Fibroblast of lung (primary cell): Measurements from ENCODE around the gene RPS19BP1. TPM values are rescaled to one million over a fixed set of nuclear protein-coding genes. Genes with fewer than 3 reads are reported as not detected.

Experiments used
- DNase-seq, 2 donors: peaks; one replicate each; pipeline versions ENCODE4 v3.0.0 to v3.0.0-alpha.2; 2010; ENCODE audit warnings: low read depth in 2 of 2
- H2AFZ ChIP-seq: 2 replicates; pipeline ENCODE4 v1.5.1; 2012; ENCODE audit warnings: low read length, control low read depth, inconsistent platforms
- H3K27ac ChIP-seq: 2 replicates; pipeline ENCODE4 v1.5.1; 2011; ENCODE audit warnings: low read length, control low read depth; ENCODE audit not compliant: insufficient read depth
- H3K27me3 ChIP-seq: 2 replicates; pipeline ENCODE4 v1.5.1; 2011; ENCODE audit warnings: mild to moderate bottlenecking, low read length; ENCODE audit not compliant: control insufficient read depth, insufficient read depth
- H3K36me3 ChIP-seq: 2 replicates; pipeline ENCODE4 v1.5.1; 2011; ENCODE audit warnings: low read length; ENCODE audit not compliant: control insufficient read depth, insufficient read depth
- H3K4me1 ChIP-seq: 2 replicates; pipeline ENCODE4 v1.5.1; 2011; ENCODE audit warnings: low read length; ENCODE audit not compliant: control insufficient read depth, insufficient read depth; ENCODE audit errors: extremely low read depth
- H3K4me2 ChIP-seq: 2 replicates; pipeline ENCODE4 v1.5.1; 2011; ENCODE audit warnings: low read length, control low read depth; ENCODE audit not compliant: insufficient read depth; ENCODE audit errors: extremely low read depth
- H3K4me3 ChIP-seq, 4 experiments: fragments of 200-600 bp in 1 of 4; sonication (generic) in 1 of 4; replicated peaks in 1 of 4; 2 replicates each; pipeline ENCODE4 v1.5.1; 2011 to 2016; ENCODE audit warnings: low read length in 4 of 4, low read depth in 3 of 4, mild to moderate bottlenecking in 3 of 4, control low read depth in 2 of 4, inconsistent platforms in 1 of 4, mixed read lengths in 1 of 4; ENCODE audit not compliant: insufficient read depth in 1 of 4; ENCODE audit errors: control extremely low read depth in 1 of 4
- H3K79me2 ChIP-seq: 2 replicates; pipeline ENCODE4 v1.5.1; 2012; ENCODE audit warnings: mild to moderate bottlenecking, low read length, inconsistent platforms; ENCODE audit not compliant: control insufficient read depth, insufficient read depth
- H3K9ac ChIP-seq: 2 replicates; pipeline ENCODE4 v1.5.1; 2011; ENCODE audit warnings: mild to moderate bottlenecking, low read length, control low read depth; ENCODE audit not compliant: insufficient read depth
- H3K9me3 ChIP-seq: 2 replicates; pipeline ENCODE4 v1.5.1; 2012; ENCODE audit warnings: low read depth, low read length; ENCODE audit not compliant: control insufficient read depth, insufficient read depth
- H4K20me1 ChIP-seq: 2 replicates; pipeline ENCODE4 v1.5.1; 2011; ENCODE audit warnings: low read length; ENCODE audit not compliant: control insufficient read depth, insufficient read depth; ENCODE audit errors: extremely low read depth
- EZH2 ChIP-seq: IDR thresholded peaks from 2 replicates; pipeline ENCODE4 v1.5.1; 2012; ENCODE audit warnings: low read length, control low read depth, mild to moderate bottlenecking; ENCODE audit errors: missing control alignments
- polyA plus RNA-seq, 2 donors: library from polyadenylated mRNA; depleted of rRNA in 1 of 2; stranded (reverse) in 1 of 2; unstranded in 1 of 2; fragments of >200 nt; gene quantifications; 2 replicates each; pipeline ENCODE4 v1.2.1, GENCODE V29; 2011 to 2012; ENCODE audit warnings: missing spikeins in 1 of 2
- total RNA-seq: library from RNA; depleted of rRNA; stranded (reverse); fragments of >200 nt; gene quantifications from 2 replicates; pipeline ENCODE4 v1.2.1, GENCODE V29; 2014
- TF ChIP-seq, protein P1 (sequence below), 2 donors: IDR thresholded peaks in 1 of 2; conservative IDR thresholded peaks in 1 of 2; 1 replicate in 1 of 2; 2 replicates in 1 of 2; pipeline ENCODE4 v1.5.1; 2011 to 2012; ENCODE audit warnings: low read length in 2 of 2, control low read depth in 1 of 2, inconsistent platforms in 1 of 2, low read depth in 1 of 2, mild to moderate bottlenecking in 1 of 2

The RPS19BP1 gene
- total and polyA plus RNA-seq, 2 donors (not counting 1 experiment from before 2014, with no cell fraction given) = 41.6 to 44.3 TPM

DNA sequence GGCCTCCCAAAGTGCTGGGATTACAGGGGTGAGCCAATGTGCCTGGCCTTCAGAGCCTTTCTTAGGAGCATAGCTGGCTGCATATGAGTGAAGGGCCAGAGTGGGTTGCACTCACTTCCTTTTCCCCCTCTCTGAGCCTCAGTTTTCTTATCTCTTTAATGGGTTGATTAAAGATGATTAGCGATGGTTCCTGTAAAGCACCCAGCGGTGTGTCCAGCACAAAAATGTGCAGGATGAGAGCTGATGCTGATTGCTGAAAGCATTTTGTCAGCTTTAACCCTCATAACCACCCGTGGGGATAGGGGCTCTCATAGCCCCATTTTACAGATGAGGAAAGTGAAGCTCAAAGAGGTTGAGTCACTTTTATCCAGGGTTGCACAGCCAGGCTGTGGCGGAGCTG is 43.5 kb upstream of the RPS19BP1 start:
- Histone ChIP-seq H3K27ac (no peak overlapping the region), H2AFZ (no peak overlapping the region), H3K9ac (no peak overlapping the region), H3K27me3 (peaks cover 7% of the 10 kb centered on the region), H3K36me3 (no peaks in the 10 kb centered on the region), H3K9me3 (no peaks in the 10 kb centered on the region), H3K4me3 (no peak overlapping the region), H3K4me2 (no peak overlapping the region), H3K4me1 (peaks cover 7% of the 10 kb centered on the region), H3K79me2 (no peaks in the 10 kb centered on the region), H4K20me1 (no peaks in the 10 kb centered on the region)
- TF ChIP-seq EZH2 = no peak
- TF ChIP-seq, protein P1, sequence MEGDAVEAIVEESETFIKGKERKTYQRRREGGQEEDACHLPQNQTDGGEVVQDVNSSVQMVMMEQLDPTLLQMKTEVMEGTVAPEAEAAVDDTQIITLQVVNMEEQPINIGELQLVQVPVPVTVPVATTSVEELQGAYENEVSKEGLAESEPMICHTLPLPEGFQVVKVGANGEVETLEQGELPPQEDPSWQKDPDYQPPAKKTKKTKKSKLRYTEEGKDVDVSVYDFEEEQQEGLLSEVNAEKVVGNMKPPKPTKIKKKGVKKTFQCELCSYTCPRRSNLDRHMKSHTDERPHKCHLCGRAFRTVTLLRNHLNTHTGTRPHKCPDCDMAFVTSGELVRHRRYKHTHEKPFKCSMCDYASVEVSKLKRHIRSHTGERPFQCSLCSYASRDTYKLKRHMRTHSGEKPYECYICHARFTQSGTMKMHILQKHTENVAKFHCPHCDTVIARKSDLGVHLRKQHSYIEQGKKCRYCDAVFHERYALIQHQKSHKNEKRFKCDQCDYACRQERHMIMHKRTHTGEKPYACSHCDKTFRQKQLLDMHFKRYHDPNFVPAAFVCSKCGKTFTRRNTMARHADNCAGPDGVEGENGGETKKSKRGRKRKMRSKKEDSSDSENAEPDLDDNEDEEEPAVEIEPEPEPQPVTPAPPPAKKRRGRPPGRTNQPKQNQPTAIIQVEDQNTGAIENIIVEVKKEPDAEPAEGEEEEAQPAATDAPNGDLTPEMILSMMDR (conservative IDR thresholded peaks at IDR 0.05 in 1 of 2, IDR thresholded peaks at IDR 0.05 in 1 of 2; ENCODE audit: low read depth in 1 of 2, low read length in 2 of 2) = no peak
- DNase-seq = no peak

GRCh38 chr22:39575552-39575825 is 42.9 kb upstream of the RPS19BP1 start:
- Histone ChIP-seq H3K79me2 (no peaks in the 10 kb centered on the region), H3K9ac (no peak overlapping the region), H3K4me3 (no peak overlapping the region), H3K4me1 (peaks cover 7% of the 10 kb centered on the region), H3K27me3 (peaks cover 7% of the 10 kb centered on the region), H2AFZ (no peak overlapping the region), H3K4me2 (no peak overlapping the region), H3K9me3 (no peaks in the 10 kb centered on the region), H3K27ac (no peak overlapping the region), H3K36me3 (no peaks in the 10 kb centered on the region), H4K20me1 (no peaks in the 10 kb centered on the region)
- DNase-seq = no peak
- TF ChIP-seq EZH2 = no peak
- TF ChIP-seq, protein P1 (conservative IDR thresholded peaks at IDR 0.05 in 1 of 2, IDR thresholded peaks at IDR 0.05 in 1 of 2; ENCODE audit: low read depth in 1 of 2, low read length in 2 of 2) = no peak

GRCh38 chr22:39574779-39575551 is 42.4 kb upstream of the RPS19BP1 start:
- H2AFZ ChIP-seq = no peak overlapping the region
- peak; percentile 82 to 94 for DNase-seq
- no peak overlapping the region for H3K9ac ChIP-seq
- H4K20me1 ChIP-seq = no peaks in the 10 kb centered on the region
- H3K4me2 ChIP-seq = no peak overlapping the region
- H3K36me3 ChIP-seq = no peaks in the 10 kb centered on the region
- H3K79me2 ChIP-seq = no peaks in the 10 kb centered on the region
- no peaks in the 10 kb centered on the region for H3K9me3 ChIP-seq
- H3K27ac ChIP-seq = no peak overlapping the region
- peaks cover 7% of the 10 kb centered on the region for H3K27me3 ChIP-seq
- H3K4me3 ChIP-seq = no peak overlapping the region
- peaks cover 7% of the 10 kb centered on the region for H3K4me1 ChIP-seq
- TF ChIP-seq, protein P1 (conservative IDR thresholded peaks at IDR 0.05 in 1 of 2, IDR thresholded peaks at IDR 0.05 in 1 of 2; ENCODE audit: low read depth in 1 of 2, low read length in 2 of 2) = no peak
- TF ChIP-seq EZH2 = no peak
